Activated CD4-positive, alpha-beta memory T cell treated with anti-CD3 and anti-CD28 coated beads for 36 hours (primary cell): ENCODE measurements around the gene MRGPRD. TPM values are rescaled to one million over a fixed set of nuclear protein-coding genes. Genes with fewer than 3 reads are reported as not detected.

Source experiments
- CTCF ChIA-PET: fragments of 350-600 bp; sonication (Branson Sonifier 250); formaldehyde crosslinking; loops from one replicate; lab custom pipeline; 2021; ENCODE audit warnings: antibody characterized with exemption, inconsistent platforms; lab: Charles Lee
- POLR2A ChIA-PET: fragments of 350-600 bp; sonication (Branson Sonifier 250); formaldehyde crosslinking; loops from one replicate; lab custom pipeline; 2021; ENCODE audit warnings: antibody characterized with exemption; lab: Charles Lee
- DNase-seq: peaks from one replicate; pipeline ENCODE4 v3.0.0-alpha.2; 2020
- H3K27ac Mint-ChIP-seq: one replicate; pipeline ENCODE4 v1.8.0; 2021; ENCODE audit warnings: mixed read lengths
- H3K27me3 Mint-ChIP-seq: one replicate; pipeline ENCODE4 v1.8.0; 2021; ENCODE audit warnings: mixed read lengths
- H3K36me3 Mint-ChIP-seq: one replicate; pipeline ENCODE4 v1.8.0; 2021; ENCODE audit warnings: mixed read lengths
- H3K4me1 Mint-ChIP-seq: one replicate; pipeline ENCODE4 v1.8.0; 2021; ENCODE audit warnings: low read depth, mixed read lengths
- H3K4me3 Mint-ChIP-seq: one replicate; pipeline ENCODE4 v1.8.0; 2021; ENCODE audit warnings: mild to moderate bottlenecking, mixed read lengths
- H3K9me3 Mint-ChIP-seq: one replicate; pipeline ENCODE4 v1.8.0; 2021; ENCODE audit warnings: mixed read lengths
- intact Hi-C: fragments of 100-400 bp; cut with micrococcal nuclease; formaldehyde crosslinking; loops from one replicate; pipeline ENCODE4 v1.15.1; 2023
- total RNA-seq, 2 experiments: library from RNA; stranded (reverse); gene quantifications; one replicate each; pipeline ENCODE4 v1.2.3, GENCODE V29; 2021

MRGPRD gene
- total RNA-seq, 2 experiments from 2014 or later, result not detected

DNA sequence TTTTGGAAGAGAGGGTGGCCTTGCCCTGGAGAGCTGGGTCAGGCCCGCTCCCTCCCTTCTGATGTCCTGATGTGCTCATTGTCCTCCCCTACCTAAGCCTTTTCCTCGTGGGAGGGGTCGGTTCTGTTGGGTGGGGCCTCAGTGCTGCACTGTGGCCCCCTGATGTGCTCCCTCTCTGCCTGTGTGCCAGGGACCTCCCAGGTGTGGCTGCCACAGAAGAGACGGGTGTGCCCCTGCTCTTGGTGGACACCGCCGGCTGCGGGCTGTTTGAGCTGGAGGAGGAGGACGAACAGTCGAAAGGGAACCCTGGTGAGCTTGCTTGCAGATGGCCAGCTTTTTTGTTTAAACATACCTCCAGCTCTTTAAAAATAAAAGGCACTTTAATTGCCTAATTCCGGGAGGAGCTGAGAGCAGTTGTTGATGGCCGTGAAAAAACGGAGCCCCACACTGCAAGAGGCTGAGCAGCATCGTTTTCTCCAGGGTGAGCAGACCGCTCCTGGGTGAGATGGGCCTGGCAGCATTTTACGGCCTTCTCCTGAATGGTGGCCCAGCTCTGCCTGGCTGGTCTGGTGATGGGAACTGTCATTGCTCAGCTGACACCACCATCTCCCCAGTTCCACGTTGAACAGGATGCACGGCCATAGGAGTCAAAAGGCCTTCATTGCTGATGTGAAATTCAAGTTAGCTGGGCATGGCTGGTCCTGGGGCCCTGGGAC lies 47.0 kb downstream of the MRGPRD start:
- no peak for DNase-seq

GRCh38 chr11:68932933-68933577 lies 47.7 kb downstream of the MRGPRD start:
- DNase-seq, result no peak
- Mint-ChIP-seq H3K27ac (no peak overlapping the region), H3K36me3 (peaks cover 19% of the 10 kb centered on the region), H3K27me3 (no peaks in the 10 kb centered on the region), H3K4me3 (no peak overlapping the region), H3K4me1 (no peaks in the 10 kb centered on the region), H3K9me3 (no peaks in the 10 kb centered on the region)
- ChIA-PET POLR2A (no interaction called here), CTCF (no interaction called here)
- intact Hi-C loops, result no loop called here

More for the DNA sequence above, 47.0 kb downstream of the MRGPRD start:
- peaks cover 18% of the 10 kb centered on the region for H3K36me3 Mint-ChIP-seq
- CTCF ChIA-PET, result no interaction called here
- no peaks in the 10 kb centered on the region for H3K27me3 Mint-ChIP-seq
- H3K27ac Mint-ChIP-seq, result no peak overlapping the region
- H3K9me3 Mint-ChIP-seq, result no peaks in the 10 kb centered on the region
- intact Hi-C loops, result no loop called here
- H3K4me1 Mint-ChIP-seq, result no peaks in the 10 kb centered on the region
- POLR2A ChIA-PET, result no interaction called here
- no peak overlapping the region for H3K4me3 Mint-ChIP-seq

DNA sequence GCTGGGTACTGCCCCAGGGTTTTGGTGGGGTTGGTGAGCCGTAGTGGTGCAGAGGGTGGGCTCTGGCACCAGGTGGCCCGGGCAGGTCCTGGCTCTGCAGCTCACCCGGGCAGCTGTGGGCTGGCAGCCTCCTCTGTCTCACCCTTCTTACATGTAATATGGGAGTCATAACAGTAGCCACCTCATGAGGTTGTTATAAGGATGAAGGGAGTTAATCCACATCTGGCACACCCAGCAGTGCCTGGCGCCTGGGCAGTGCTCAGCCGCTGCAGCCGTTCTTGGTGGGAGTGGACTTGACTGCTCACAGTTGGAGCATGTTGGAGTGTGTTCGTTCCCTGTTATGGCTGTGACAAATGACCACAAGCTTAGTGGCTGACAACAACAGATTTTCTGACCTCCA lies 48.4 kb downstream of the MRGPRD start:
- H3K4me3 Mint-ChIP-seq, result no peak overlapping the region
- ChIA-PET CTCF (no interaction called here), POLR2A (no interaction called here)
- no peaks in the 10 kb centered on the region for H3K27me3 Mint-ChIP-seq
- DNase-seq, result no peak
- intact Hi-C loops, result no loop called here
- peaks cover 24% of the 10 kb centered on the region for H3K36me3 Mint-ChIP-seq
- no peak overlapping the region for H3K27ac Mint-ChIP-seq
- H3K9me3 Mint-ChIP-seq, result no peaks in the 10 kb centered on the region
- no peaks in the 10 kb centered on the region for H3K4me1 Mint-ChIP-seq

GRCh38 chr11:68931911-68932310 lies 48.9 kb downstream of the MRGPRD start:
- H3K36me3 Mint-ChIP-seq, result peaks cover 28% of the 10 kb centered on the region
- ChIA-PET POLR2A (no interaction called here), CTCF (no interaction called here)
- no peaks in the 10 kb centered on the region for H3K9me3 Mint-ChIP-seq
- no peaks in the 10 kb centered on the region for H3K27me3 Mint-ChIP-seq
- H3K4me1 Mint-ChIP-seq, result no peaks in the 10 kb centered on the region
- DNase-seq, result no peak
- intact Hi-C loops, result no loop called here
- no peak overlapping the region for H3K4me3 Mint-ChIP-seq
- no peak overlapping the region for H3K27ac Mint-ChIP-seq

DNA sequence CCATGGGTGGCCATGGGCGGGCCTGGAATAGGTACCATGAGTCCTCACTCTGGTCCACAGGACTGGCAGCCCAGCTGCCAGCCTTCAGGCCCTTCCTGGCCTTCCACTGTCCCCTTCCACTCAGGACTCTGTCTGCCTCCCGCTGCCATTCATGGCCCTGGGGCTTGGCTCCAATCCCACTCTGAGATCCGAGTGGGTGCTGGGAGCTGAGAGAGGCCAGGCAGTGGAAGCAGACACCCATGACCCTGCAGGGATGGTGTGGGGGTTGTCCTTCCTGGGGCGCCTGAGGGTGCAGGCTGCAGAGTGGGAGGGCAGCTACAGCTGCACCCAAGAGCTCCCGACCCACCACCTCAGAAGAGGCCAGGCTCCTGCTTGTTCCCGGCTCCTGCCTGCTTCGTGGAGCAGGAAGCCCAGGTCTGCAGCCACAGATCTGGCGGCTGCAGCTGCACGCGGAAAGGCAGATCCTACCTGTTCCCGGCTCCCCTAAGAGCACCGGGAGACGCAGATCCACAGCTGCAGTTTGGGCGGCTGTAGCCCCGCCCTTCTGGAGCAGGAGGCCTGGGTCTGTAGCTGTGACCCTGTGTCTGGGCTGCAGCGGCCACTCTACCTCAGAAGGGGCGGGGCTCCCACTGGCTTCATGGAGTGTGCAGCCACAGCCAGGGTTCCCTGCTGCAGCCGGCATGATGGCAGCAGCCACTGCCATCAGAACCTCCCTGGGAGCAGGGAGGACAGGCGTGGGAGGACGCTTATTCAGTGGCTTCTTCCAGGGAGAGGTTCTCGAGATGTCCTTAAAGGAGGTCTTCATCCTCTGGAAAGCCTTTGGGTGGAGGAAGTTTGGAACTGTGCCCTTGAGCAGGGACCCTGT lies 49.6 kb downstream of the MRGPRD start:
- H3K4me1 Mint-ChIP-seq, result no peaks in the 10 kb centered on the region
- POLR2A ChIA-PET, result no interaction called here
- no peak overlapping the region for H3K4me3 Mint-ChIP-seq
- intact Hi-C loops, result no loop called here
- CTCF ChIA-PET, result no interaction called here
- no peaks in the 10 kb centered on the region for H3K9me3 Mint-ChIP-seq
- no peak for DNase-seq
- H3K36me3 Mint-ChIP-seq, result peaks cover 34% of the 10 kb centered on the region
- no peaks in the 10 kb centered on the region for H3K27me3 Mint-ChIP-seq
- no peak overlapping the region for H3K27ac Mint-ChIP-seq

Other genes with a start within 250 kb of the MRGPRD start
- 1 to 10 TPM; 6.6 to 7.3 TPM for gene TESMIN, start 229.5 kb downstream of the MRGPRD start, total RNA-seq
- 10 to 100 TPM; 28.8 to 32.9 TPM for gene CPT1A, start 139.1 kb downstream of the MRGPRD start, total RNA-seq
- 10 to 100 TPM; 80.7 to 86.0 TPM for gene MRPL21, start 77.2 kb downstream of the MRGPRD start, total RNA-seq
- gene IGHMBP2, start 77.1 kb downstream of the MRGPRD start, total RNA-seq, result 10 to 100 TPM; 24.4 to 24.8 TPM
- not detected for gene MRGPRF, start 32.3 kb upstream of the MRGPRD start, total RNA-seq
- gene TPCN2, start 67.9 kb upstream of the MRGPRD start, total RNA-seq, result 10 to 100 TPM; 12.0 to 12.8 TPM
- 1 to 10 TPM; 1.5 to 1.8 TPM for gene SMIM38, start 174.9 kb upstream of the MRGPRD start, total RNA-seq